Measurements from ENCODE around the gene PSAP. TPM values are rescaled to one million over a fixed set of nuclear protein-coding genes. Genes with fewer than 3 reads are reported as not detected.

PSAP gene
- polyA plus RNA-seq, 3 donors = 3,391 to 8,673 (median 7,346) TPM

DNA sequence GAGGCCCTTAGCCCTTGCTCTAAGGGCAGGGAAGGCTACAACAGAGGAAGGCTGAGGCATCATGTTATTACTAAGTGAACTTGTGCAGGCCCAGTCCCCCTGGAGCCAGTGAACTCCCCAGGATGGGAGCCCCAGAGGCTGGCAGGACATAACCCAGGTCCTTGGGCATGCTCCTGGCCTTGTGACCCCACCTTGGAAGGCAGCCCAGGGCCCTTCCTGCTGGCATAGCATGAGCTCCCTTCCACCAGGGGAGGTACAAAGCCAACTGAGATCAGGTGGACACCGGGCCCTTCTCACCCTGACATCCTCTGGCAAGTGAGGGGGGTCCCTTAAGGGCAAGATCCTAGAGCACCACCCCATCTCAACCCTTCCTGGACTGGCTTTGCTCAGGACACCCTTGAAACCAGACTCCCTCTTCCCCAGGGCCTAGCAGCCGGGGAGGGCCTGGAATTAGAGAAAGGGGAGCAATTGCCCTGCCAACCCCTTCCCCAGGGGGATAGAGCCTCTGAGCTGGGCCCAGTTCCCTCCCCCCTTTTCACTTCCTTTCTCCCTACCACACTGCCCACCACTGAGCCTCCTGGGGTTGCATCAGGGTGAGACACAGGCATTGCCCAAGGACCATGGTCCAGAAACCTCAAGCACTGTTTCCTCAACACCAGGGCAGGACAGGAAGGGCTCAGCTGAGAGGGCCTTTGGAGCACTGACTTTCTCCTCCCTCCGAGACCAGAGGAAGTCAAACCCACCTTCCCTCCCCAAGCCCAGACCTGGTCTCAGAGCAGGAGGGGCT is 75.9 kb downstream of the PSAP start:
- Histone ChIP-seq H3K27ac (ENCODE audit: low read depth in 1 of 2, low read length in 2 of 2) (peak overlapping the region; percentile 88 to 92), H3K36me3 (replicated peaks in 1 of 2; ENCODE audit: control insufficient read depth in 1 of 2, insufficient read depth in 2 of 2, low read length in 2 of 2) (peaks cover 16 to 30% of the 10 kb centered on the region in 2 donors), H3K9me3 (replicated peaks in 1 of 2; ENCODE audit: control insufficient read depth in 1 of 2, insufficient read depth in 1 of 2, low read length in 2 of 2) (no peaks in the 10 kb centered on the region), H3K9ac (ENCODE audit: insufficient read depth, low read length, poor library complexity, severe bottlenecking) (peak overlapping the region; percentile 93), H3K27me3 (ENCODE audit: control insufficient read depth in 2 of 2, insufficient read depth in 2 of 2, low read length in 2 of 2) (no peaks in the 10 kb centered on the region), H3K4me1 (ENCODE audit: control insufficient read depth in 1 of 2, insufficient read depth in 2 of 2, low read length in 2 of 2) (peaks cover 65 to 86% of the 10 kb centered on the region in 2 donors), H4K20me1 (ENCODE audit: insufficient read depth, low read length) (peaks cover 35% of the 10 kb centered on the region), H3K4me2 (replicated peaks; ENCODE audit: extremely low read depth, low read length, poor library complexity, severe bottlenecking) (peak overlapping the region; percentile 99), H2AFZ (ENCODE audit: insufficient read depth, low read depth, low read length, poor library complexity, severe bottlenecking) (no peak overlapping the region), H3K79me2 (ENCODE audit: insufficient read depth, low read length) (peaks cover 70% of the 10 kb centered on the region), H3K4me3 (replicated peaks in 1 of 3; ENCODE audit: low read depth in 2 of 3, low read length in 3 of 3) (peak overlapping the region; percentile 93 to 99 (median 98))
- Mint-ChIP-seq H3K36me3 (peaks cover 20 to 35% of the 10 kb centered on the region in 2 donors), H3K4me3 (peak overlapping the region; percentile 97 to 99), H3K27ac (peak overlapping the region; percentile 94 to 97 (median 96)), H3K4me1 (peaks cover 80% of the 10 kb centered on the region), H3K27me3 (ENCODE audit: low read depth in 3 of 3) (peaks cover 0 to 5% (median 2%) of the 10 kb centered on the region in 3 donors), H3K9me3 (peaks cover 0 to 7% (median 0%) of the 10 kb centered on the region in 7 donors)
- WGBS (ENCODE audit: insufficient coverage) = 8% methylated on average over 2 of the region's 3 CpGs
- TF ChIP-seq, protein P1, sequence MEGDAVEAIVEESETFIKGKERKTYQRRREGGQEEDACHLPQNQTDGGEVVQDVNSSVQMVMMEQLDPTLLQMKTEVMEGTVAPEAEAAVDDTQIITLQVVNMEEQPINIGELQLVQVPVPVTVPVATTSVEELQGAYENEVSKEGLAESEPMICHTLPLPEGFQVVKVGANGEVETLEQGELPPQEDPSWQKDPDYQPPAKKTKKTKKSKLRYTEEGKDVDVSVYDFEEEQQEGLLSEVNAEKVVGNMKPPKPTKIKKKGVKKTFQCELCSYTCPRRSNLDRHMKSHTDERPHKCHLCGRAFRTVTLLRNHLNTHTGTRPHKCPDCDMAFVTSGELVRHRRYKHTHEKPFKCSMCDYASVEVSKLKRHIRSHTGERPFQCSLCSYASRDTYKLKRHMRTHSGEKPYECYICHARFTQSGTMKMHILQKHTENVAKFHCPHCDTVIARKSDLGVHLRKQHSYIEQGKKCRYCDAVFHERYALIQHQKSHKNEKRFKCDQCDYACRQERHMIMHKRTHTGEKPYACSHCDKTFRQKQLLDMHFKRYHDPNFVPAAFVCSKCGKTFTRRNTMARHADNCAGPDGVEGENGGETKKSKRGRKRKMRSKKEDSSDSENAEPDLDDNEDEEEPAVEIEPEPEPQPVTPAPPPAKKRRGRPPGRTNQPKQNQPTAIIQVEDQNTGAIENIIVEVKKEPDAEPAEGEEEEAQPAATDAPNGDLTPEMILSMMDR (IDR thresholded peaks at IDR 0.05) = no peak
- intact Hi-C loops (cut with micrococcal nuclease) = loop anchor here in 1 of 2 donors (5.0 to 10.0 kb wide), 2 partner anchors 32 to 400 kb away; no protein-coding TSS in a partner anchor
- DNase-seq = peak; percentile 89 to 96 (median 93)

DNA sequence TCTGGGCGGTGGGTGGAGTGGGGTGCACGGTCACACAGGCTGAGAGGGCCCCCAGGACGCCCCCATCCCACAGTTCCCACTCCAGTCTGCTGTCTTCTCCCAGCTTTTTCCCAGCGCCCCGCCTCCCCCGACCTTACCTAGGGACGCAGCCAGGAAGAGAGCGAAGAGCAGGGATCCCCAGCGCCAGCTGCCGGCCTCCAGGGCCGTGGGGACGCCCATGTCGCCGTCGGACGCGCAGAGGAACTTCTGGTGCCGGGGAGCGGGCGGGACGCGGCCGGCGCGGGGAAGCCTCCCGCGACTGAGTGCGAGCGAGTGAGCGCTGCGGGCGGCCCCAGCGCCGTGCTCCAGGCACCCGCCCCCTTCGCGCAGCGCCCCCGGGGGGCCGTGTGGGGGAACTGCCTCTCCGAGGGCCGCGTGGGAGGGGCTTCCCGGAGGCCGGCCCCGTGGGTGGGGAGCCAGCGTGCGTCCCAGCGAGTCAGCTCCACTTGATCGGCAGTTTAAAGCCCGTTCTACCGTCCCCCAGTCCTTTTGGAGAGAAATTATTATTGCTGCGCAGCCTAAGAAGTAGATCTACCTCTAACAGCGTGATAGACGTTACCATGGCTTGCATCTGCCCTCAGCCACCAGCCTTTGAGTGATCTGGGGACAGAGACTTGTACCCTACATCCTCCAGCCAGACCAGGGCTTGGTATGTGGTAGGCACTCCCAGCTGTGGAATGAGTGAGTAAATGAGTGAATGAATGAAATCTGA is 77.7 kb downstream of the PSAP start, which contains the start of gene VSIR:
VSIR (minus strand) TSS at position 300 of the 751 bp plus-strand sequence; CDS start at position 219, 81 bp downstream.
- Histone ChIP-seq H2AFZ (ENCODE audit: insufficient read depth, low read depth, low read length, poor library complexity, severe bottlenecking) (no peak within 1 kb of the TSS), H3K4me2 (replicated peaks; ENCODE audit: extremely low read depth, low read length, poor library complexity, severe bottlenecking) (peak within 1 kb of the TSS; percentile 99), H4K20me1 (ENCODE audit: insufficient read depth, low read length) (peaks cover 52% of the 10 kb centered on the region), H3K9me3 (replicated peaks in 1 of 2; ENCODE audit: control insufficient read depth in 1 of 2, insufficient read depth in 1 of 2, low read length in 2 of 2) (no peaks in the 10 kb centered on the region), H3K79me2 (ENCODE audit: insufficient read depth, low read length) (peaks cover 87% of the 10 kb centered on the region), H3K9ac (ENCODE audit: insufficient read depth, low read length, poor library complexity, severe bottlenecking) (peak within 1 kb of the TSS; percentile 93), H3K4me1 (ENCODE audit: control insufficient read depth in 1 of 2, insufficient read depth in 2 of 2, low read length in 2 of 2) (peaks cover 68 to 86% of the 10 kb centered on the region in 2 donors), H3K27ac (ENCODE audit: low read depth in 1 of 2, low read length in 2 of 2) (peak within 1 kb of the TSS; percentile 90 to 92), H3K4me3 (replicated peaks in 1 of 3; ENCODE audit: low read depth in 2 of 3, low read length in 3 of 3) (peak within 1 kb of the TSS; percentile 93 to 99 (median 98)), H3K36me3 (replicated peaks in 1 of 2; ENCODE audit: control insufficient read depth in 1 of 2, insufficient read depth in 2 of 2, low read length in 2 of 2) (peaks cover 28 to 41% of the 10 kb centered on the region in 2 donors), H3K27me3 (ENCODE audit: control insufficient read depth in 2 of 2, insufficient read depth in 2 of 2, low read length in 2 of 2) (no peaks in the 10 kb centered on the region)
- Mint-ChIP-seq H3K9me3 (peaks cover 0 to 5% (median 0%) of the 10 kb centered on the region in 7 donors), H3K36me3 (peaks cover 32 to 47% of the 10 kb centered on the region in 2 donors), H3K27ac (peak within 1 kb of the TSS; percentile 96 to 98 (median 98)), H3K27me3 (ENCODE audit: low read depth in 3 of 3) (peaks cover 0 to 5% (median 2%) of the 10 kb centered on the region in 3 donors), H3K4me3 (peak within 1 kb of the TSS; percentile 97 to 99), H3K4me1 (peaks cover 76% of the 10 kb centered on the region)
- WGBS (ENCODE audit: insufficient coverage) = under 1% methylated on average over 44 of the region's 55 CpGs
- intact Hi-C loops (cut with micrococcal nuclease) = loop anchor here (2.0 to 10.0 kb wide), 4 partner anchors 23 to 399 kb away; no protein-coding TSS in a partner anchor
- TF ChIP-seq, protein P1 (IDR thresholded peaks at IDR 0.05) = peak; percentile 92
- peak; percentile 83 to 87 (median 86) for DNase-seq
